ENCODE measurements around the gene TBL2. TPM values are rescaled to one million over a fixed set of nuclear protein-coding genes. Genes with fewer than 3 reads are reported as not detected.
"Not testable (repeated sequence)": the region's sequence is repeated elsewhere in the genome, so short reads cannot be mapped to it uniquely, and the experiment has no call there.

The TBL2 gene
- polyA plus RNA-seq, 1 donor, result 23.6 TPM

- no peak for DNase-seq
These were observed 46.2 kb downstream of the TBL2 start for GRCh38 chr7:73532224-73532623.

GRCh38 chr7:73530800-73531199 is 47.6 kb downstream of the TBL2 start:
- DNase-seq, result no peak

- DNase-seq, result no peak
These were observed 51.2 kb downstream of the TBL2 start for GRCh38 chr7:73526896-73527821.

- not testable (repeated sequence) for DNase-seq
These were observed 52.3 kb downstream of the TBL2 start for GRCh38 chr7:73526158-73526494.

GRCh38 chr7:73522105-73522872 is 56.1 kb downstream of the TBL2 start, which contains the start of gene BAZ1B:
TSS of gene BAZ1B (minus strand) at chr7:73522293. CDS start at chr7:73521933, 360 bp downstream.
- peak; percentile 98 for DNase-seq

- no peak for DNase-seq
These were observed 56.7 kb downstream of the TBL2 start for GRCh38 chr7:73521636-73522104.

- DNase-seq, result no peak
These were observed 57.4 kb downstream of the TBL2 start for GRCh38 chr7:73520673-73521635.

DNA sequence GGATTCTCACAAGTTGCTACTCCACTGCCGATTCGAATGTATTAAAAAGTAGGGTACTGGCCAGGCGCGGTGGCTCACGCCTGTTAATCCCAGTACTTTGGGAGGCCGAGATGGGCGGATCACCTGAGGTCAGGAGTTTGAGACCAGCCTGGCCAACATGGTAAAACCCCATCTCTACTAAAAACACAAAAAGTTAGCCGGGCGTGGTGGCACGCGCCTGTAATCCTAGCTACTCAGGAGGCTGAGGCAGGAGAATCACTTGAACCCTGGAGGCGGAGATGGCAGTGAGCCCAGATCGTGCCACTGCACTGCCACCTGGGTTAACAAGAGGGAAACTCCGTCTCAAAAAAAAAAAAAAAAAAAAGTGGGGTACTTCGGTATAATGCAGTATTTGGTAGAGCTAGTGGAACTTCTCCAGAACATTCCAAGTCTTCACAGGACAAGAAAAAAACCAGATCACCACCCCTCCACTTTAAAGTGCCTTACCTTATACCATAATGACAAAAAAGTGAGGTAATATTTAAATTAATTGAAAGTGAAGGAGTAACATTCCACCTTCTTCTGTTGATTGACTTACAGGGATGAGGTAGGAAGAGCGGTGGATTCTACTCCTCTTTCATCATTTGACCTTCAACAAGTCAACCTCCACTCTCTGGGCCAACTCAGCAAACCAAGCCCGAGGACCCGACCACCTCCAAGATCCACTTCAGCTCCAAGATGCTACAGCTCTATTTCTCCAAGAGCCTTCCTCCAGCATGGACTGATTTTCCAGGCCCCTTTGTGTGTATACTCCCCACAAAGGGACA is 58.3 kb downstream of the TBL2 start:
- no peak for DNase-seq

DNA sequence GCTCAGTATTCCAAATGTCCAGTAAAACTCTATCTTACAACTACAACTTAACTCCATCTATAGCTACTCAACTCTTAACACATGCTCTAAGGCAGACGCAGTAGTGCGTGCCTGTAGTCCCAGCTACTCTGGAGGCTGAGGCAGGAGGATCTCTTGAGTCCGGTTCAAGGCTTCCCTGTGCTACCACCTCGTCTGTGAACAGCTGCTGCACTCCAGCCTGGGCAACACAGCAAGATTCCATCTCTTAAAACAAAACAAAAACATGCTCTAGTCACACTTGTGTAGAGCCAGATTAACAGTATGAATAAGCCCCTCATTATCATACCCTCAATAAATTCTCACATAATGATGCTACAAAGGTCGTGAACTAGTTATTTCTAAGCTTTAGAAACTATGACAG is 59.9 kb downstream of the TBL2 start:
- DNase-seq, result no peak

Other genes starting within 250 kb of the TBL2 start
- 27.1 TPM for gene FZD9, start 144.8 kb downstream of the TBL2 start, polyA plus RNA-seq (ENCODE audit: insufficient read length)
- 53.0 TPM for gene BAZ1B, start 56.3 kb downstream of the TBL2 start, polyA plus RNA-seq (ENCODE audit: insufficient read length)
- 37.7 TPM for gene BCL7B, start 20.9 kb downstream of the TBL2 start, polyA plus RNA-seq (ENCODE audit: insufficient read length)
- gene MLXIPL, start 45.9 kb upstream of the TBL2 start, polyA plus RNA-seq (ENCODE audit: insufficient read length), result 1.7 TPM
- 3.1 TPM for gene VPS37D, start 89.3 kb upstream of the TBL2 start, polyA plus RNA-seq (ENCODE audit: insufficient read length)
- gene DNAJC30, start 104.9 kb upstream of the TBL2 start, polyA plus RNA-seq (ENCODE audit: insufficient read length), result 7.8 TPM
- gene BUD23, start 105.0 kb upstream of the TBL2 start, polyA plus RNA-seq (ENCODE audit: insufficient read length), result 79.8 TPM
- gene STX1A, start 141.1 kb upstream of the TBL2 start, polyA plus RNA-seq (ENCODE audit: insufficient read length), result 18.2 TPM
- gene ABHD11, start 160.2 kb upstream of the TBL2 start, polyA plus RNA-seq (ENCODE audit: insufficient read length), result 12.4 TPM
- 0.40 TPM for gene CLDN3, start 191.7 kb upstream of the TBL2 start, polyA plus RNA-seq (ENCODE audit: insufficient read length)